Panc1 (cell line): ENCODE measurements around the gene NELFB. TPM values are rescaled to one million over a fixed set of nuclear protein-coding genes. Genes with fewer than 3 reads are reported as not detected.
A peak's percentile ranks its signal among the peaks of the same experiment; 100 is the strongest.

Experiments
- ATAC-seq: fragments of 200-7000 bp; cut with Tn5 transposase; 2 replicates; pipeline ENCODE4 v1.9.1; 2020; ENCODE audit warnings: mild to moderate bottlenecking, moderate library complexity
- BruUV-seq: library from RNA; stranded (reverse); fragments of 400-500 nt; replicated peaks from 2 replicates; lab custom pipeline; 2021; lab: Mats Ljungman, UMichigan
- CTCF ChIA-PET: fragments of 300-600 bp; sonication (Branson Sonifier 250); formaldehyde crosslinking; loops from one replicate; lab custom pipeline; 2022; ENCODE audit warnings: antibody characterized with exemption; lab: Charles Lee
- POLR2A ChIA-PET: fragments of 300-600 bp; sonication (Branson Sonifier 250); formaldehyde crosslinking; loops from one replicate; lab custom pipeline; 2022; ENCODE audit warnings: antibody characterized with exemption; lab: Charles Lee
- DNase-seq: peaks from one replicate; pipeline ENCODE4 v3.0.0-alpha.2; 2010; ENCODE audit warnings: low read depth, low spot score
- H3K27ac ChIP-seq: 2 replicates; pipeline ENCODE4 v1.5.1; 2011; ENCODE audit warnings: mild to moderate bottlenecking, low read length, inconsistent platforms
- H3K27me3 ChIP-seq: fragments of 200-500 bp; sonication (Bioruptor generic); 2 replicates; pipeline ENCODE4 v1.6.0; 2014; ENCODE audit warnings: low read length, inconsistent platforms; ENCODE audit not compliant: control insufficient read depth, insufficient read depth
- H3K36me3 ChIP-seq: fragments of 200-500 bp; sonication (Bioruptor generic); 2 replicates; pipeline ENCODE4 v1.5.1; 2014; ENCODE audit warnings: inconsistent platforms, mild to moderate bottlenecking, low read length, moderate library complexity; ENCODE audit not compliant: control insufficient read depth, insufficient read depth
- H3K4me1 ChIP-seq: 2 replicates; pipeline ENCODE4 v1.5.1; 2011; ENCODE audit warnings: inconsistent platforms, mild to moderate bottlenecking, low read length, moderate library complexity; ENCODE audit not compliant: control insufficient read depth, insufficient read depth
- H3K4me3 ChIP-seq, 2 experiments: 2 replicates each; pipeline ENCODE4 v1.5.1; 2011 to 2012; ENCODE audit warnings: low read depth in 2 of 2, low read length in 2 of 2, mild to moderate bottlenecking in 2 of 2, inconsistent platforms in 1 of 2, moderate library complexity in 1 of 2
- H3K9me3 ChIP-seq: fragments of 200-500 bp; sonication (Bioruptor generic); 2 replicates; pipeline ENCODE4 v1.5.1; 2014; ENCODE audit warnings: low read depth, mild to moderate bottlenecking, inconsistent platforms, low read length, moderate library complexity; ENCODE audit not compliant: control insufficient read depth, insufficient read depth
- CTCF ChIP-seq: fragments of 450-650 bp; IDR thresholded peaks from 2 replicates; pipeline ENCODE4 v1.5.1; 2017; ENCODE audit warnings: mild to moderate bottlenecking
- SIN3A ChIP-seq: IDR thresholded peaks from 2 replicates; pipeline ENCODE4 v1.6.1; 2012; ENCODE audit warnings: low read depth, mild to moderate bottlenecking, low read length, moderate library complexity, borderline replicate concordance; ENCODE audit not compliant: insufficient read depth
- in situ Hi-C: cut with HindIII; loops from 2 replicates; pipeline ENCODE4 v1.10.0; 2016; ENCODE audit warnings: low sequenced_read_pairs, low pct_unique_long_range_greater_than_20kb
- intact Hi-C: fragments of 100-400 bp; cut with micrococcal nuclease; formaldehyde crosslinking; loops from one replicate; pipeline ENCODE4 v1.10.0; 2022; ENCODE audit not compliant: unreplicated experiment
- total RNA-seq: library from RNA; stranded (reverse); gene quantifications from one replicate; pipeline ENCODE4 v1.2.1, GENCODE V29; 2021; ENCODE audit not compliant: unreplicated experiment
- TF ChIP-seq, protein P1 (sequence below), 2 experiments: IDR thresholded peaks; 2 replicates each; pipeline ENCODE4 v1.6.1; 2011 to 2012; ENCODE audit warnings: low read depth in 2 of 2, control low read depth in 1 of 2, low read length in 1 of 2, mild to moderate bottlenecking in 1 of 2, moderate library complexity in 1 of 2; ENCODE audit not compliant: insufficient read depth in 1 of 2

NELFB gene
- total RNA-seq, 1 experiment from 2014 or later = 62.4 TPM

GRCh38 chr9:137302449-137303150 lies 47.5 kb downstream of the NELFB start:
- no peaks in the 10 kb centered on the region for H3K27me3 ChIP-seq
- in situ Hi-C loops (no loop called here), intact Hi-C loops (no loop called here)
- TF ChIP-seq, protein P1, sequence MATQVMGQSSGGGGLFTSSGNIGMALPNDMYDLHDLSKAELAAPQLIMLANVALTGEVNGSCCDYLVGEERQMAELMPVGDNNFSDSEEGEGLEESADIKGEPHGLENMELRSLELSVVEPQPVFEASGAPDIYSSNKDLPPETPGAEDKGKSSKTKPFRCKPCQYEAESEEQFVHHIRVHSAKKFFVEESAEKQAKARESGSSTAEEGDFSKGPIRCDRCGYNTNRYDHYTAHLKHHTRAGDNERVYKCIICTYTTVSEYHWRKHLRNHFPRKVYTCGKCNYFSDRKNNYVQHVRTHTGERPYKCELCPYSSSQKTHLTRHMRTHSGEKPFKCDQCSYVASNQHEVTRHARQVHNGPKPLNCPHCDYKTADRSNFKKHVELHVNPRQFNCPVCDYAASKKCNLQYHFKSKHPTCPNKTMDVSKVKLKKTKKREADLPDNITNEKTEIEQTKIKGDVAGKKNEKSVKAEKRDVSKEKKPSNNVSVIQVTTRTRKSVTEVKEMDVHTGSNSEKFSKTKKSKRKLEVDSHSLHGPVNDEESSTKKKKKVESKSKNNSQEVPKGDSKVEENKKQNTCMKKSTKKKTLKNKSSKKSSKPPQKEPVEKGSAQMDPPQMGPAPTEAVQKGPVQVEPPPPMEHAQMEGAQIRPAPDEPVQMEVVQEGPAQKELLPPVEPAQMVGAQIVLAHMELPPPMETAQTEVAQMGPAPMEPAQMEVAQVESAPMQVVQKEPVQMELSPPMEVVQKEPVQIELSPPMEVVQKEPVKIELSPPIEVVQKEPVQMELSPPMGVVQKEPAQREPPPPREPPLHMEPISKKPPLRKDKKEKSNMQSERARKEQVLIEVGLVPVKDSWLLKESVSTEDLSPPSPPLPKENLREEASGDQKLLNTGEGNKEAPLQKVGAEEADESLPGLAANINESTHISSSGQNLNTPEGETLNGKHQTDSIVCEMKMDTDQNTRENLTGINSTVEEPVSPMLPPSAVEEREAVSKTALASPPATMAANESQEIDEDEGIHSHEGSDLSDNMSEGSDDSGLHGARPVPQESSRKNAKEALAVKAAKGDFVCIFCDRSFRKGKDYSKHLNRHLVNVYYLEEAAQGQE (IDR thresholded peaks at IDR 0.05; ENCODE audit: insufficient read depth in 1 of 2, low read depth in 2 of 2, low read length in 1 of 2) = no peak
- TF ChIP-seq CTCF = peak; percentile 83
- ATAC-seq (peak; percentile 57), DNase-seq (no peak)
- no peaks in the 10 kb centered on the region for H3K36me3 ChIP-seq
- peaks cover 60% of the 10 kb centered on the region for H3K4me1 ChIP-seq
- ChIA-PET CTCF (interaction anchor here (0.5 to 2.0 kb wide), 5 partner anchors 14 to 120 kb away, joined by 3 to 7 read pairs (median 4); partner anchors contain the start of genes EXD3 and NOXA1), POLR2A (no interaction called here)
- H3K27ac ChIP-seq = peak overlapping the region; percentile 78
- no peaks in the 10 kb centered on the region for H3K9me3 ChIP-seq
- no TSS peak for BruUV-seq
- peak overlapping the region; percentile 35 to 46 for H3K4me3 ChIP-seq

DNA sequence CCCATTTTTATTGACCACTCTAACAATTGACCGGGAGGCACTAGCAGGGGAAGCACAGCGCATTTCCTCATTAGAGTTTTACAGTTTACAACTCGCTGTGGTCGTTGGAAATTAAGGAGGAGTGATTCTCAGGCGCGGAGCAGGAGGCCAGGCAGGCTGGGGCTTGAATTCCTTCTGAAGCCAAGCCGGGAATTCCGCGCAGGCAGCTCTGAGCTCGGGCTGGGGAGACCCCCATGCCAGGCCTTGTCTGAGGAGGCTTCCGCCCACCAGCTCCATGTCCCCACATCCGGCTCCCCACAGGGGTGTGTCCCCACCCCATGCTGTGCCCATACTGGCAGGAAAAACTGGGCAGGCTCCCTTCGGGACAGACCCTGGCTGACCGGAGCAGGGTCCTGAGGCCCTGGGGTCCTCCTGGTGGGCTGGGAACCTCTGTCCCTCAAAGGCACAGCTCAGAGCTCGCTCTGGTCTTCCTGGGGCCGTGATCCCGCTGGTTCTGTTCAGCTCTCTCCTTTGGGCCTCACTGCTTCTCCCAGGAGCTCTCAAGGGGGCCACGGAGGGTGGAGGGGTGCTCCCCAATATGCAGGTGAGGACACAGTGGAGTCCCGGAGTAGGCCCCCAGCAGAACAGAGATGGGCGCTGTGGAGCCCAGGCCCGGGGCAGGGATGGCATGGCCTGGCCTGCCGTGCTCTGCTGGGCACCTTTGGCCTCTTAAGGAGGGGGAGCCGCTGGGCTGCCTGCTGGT lies 48.2 kb downstream of the NELFB start:
- peak overlapping the region; percentile 35 to 46 for H3K4me3 ChIP-seq
- TF ChIP-seq SIN3A (no peak), CTCF (no peak)
- no peaks in the 10 kb centered on the region for H3K9me3 ChIP-seq
- H3K27ac ChIP-seq = peak overlapping the region; percentile 78
- BruUV-seq = no TSS peak
- no peak for DNase-seq
- H3K4me1 ChIP-seq = peaks cover 53% of the 10 kb centered on the region
- no peak for ATAC-seq
- intact Hi-C loops (no loop called here), in situ Hi-C loops (no loop called here)
- no peaks in the 10 kb centered on the region for H3K27me3 ChIP-seq
- ChIA-PET CTCF (no interaction called here), POLR2A (no interaction called here)
- no peaks in the 10 kb centered on the region for H3K36me3 ChIP-seq
